ENCODE measurements around the gene UBE3B. TPM values are rescaled to one million over a fixed set of nuclear protein-coding genes. Genes with fewer than 3 reads are reported as not detected.

UBE3B gene
- total and polyA plus RNA-seq, 2 donors (not counting 1 experiment from before 2014, with no cell fraction given) = 27.2 to 52.1 TPM

DNA sequence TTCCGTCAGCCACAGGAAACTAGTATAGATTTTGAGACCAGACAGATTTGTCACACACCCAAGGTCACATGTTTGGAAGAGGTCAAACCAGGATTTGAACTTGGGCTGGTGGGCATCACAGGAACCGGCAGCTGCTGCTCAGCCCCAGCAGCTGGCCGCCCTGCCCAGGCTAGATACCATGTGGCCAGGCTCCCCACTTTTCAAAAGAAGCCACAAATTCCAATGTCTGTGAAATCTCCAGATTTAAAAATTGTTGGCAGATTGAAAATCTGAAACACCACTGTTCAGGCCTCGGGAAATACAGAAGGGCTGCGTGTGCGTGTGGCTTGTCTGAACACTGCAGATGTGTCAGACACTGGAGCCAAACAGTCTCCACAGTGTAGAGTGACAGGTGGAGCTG lies 65.4 kb downstream of the UBE3B start:
- intact Hi-C loops (cut with micrococcal nuclease) = no loop called here
- TF ChIP-seq EZH2 (IDR thresholded peaks at IDR 0.05; ENCODE audit: borderline replicate concordance, insufficient read depth, low read depth, low read length, poor library complexity, severe bottlenecking) = no peak
- TF ChIP-seq, protein P1, sequence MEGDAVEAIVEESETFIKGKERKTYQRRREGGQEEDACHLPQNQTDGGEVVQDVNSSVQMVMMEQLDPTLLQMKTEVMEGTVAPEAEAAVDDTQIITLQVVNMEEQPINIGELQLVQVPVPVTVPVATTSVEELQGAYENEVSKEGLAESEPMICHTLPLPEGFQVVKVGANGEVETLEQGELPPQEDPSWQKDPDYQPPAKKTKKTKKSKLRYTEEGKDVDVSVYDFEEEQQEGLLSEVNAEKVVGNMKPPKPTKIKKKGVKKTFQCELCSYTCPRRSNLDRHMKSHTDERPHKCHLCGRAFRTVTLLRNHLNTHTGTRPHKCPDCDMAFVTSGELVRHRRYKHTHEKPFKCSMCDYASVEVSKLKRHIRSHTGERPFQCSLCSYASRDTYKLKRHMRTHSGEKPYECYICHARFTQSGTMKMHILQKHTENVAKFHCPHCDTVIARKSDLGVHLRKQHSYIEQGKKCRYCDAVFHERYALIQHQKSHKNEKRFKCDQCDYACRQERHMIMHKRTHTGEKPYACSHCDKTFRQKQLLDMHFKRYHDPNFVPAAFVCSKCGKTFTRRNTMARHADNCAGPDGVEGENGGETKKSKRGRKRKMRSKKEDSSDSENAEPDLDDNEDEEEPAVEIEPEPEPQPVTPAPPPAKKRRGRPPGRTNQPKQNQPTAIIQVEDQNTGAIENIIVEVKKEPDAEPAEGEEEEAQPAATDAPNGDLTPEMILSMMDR (IDR thresholded peaks at IDR 0.05) = no peak
- POLR2A ChIA-PET = no interaction called here
- peaks cover 9% of the 10 kb centered on the region for H3K27me3 Mint-ChIP-seq
- Histone ChIP-seq H3K4me1 (ENCODE audit: control insufficient read depth in 2 of 2, insufficient read depth in 2 of 2, low read length in 2 of 2) (no peaks in the 10 kb centered on the region), H3K9ac (ENCODE audit: low read length) (no peak overlapping the region), H3K4me3 (ENCODE audit: control extremely low read depth in 1 of 5, extremely low read depth in 1 of 5, insufficient read depth in 1 of 5, low read depth in 2 of 5, low read length in 4 of 5) (no peak overlapping the region), H4K20me1 (ENCODE audit: control insufficient read depth, insufficient read depth, low read length, poor library complexity, severe bottlenecking) (no peaks in the 10 kb centered on the region), H2AFZ (ENCODE audit: insufficient read depth, low read depth, low read length, poor library complexity, severe bottlenecking) (no peak overlapping the region), H3K9me3 (ENCODE audit: control extremely low read depth in 1 of 3, control insufficient read depth in 2 of 3, insufficient read depth in 1 of 3, low read length in 2 of 3) (no peaks in the 10 kb centered on the region), H3K27ac (ENCODE audit: low read length in 2 of 2) (no peak overlapping the region), H3K36me3 (replicated peaks in 1 of 2; ENCODE audit: control extremely low read depth in 1 of 2, control insufficient read depth in 1 of 2, extremely low read depth in 1 of 2, insufficient read depth in 2 of 2, low read length in 1 of 2) (no peaks in the 10 kb centered on the region), H3K79me2 (ENCODE audit: control insufficient read depth, insufficient read depth, low read length) (no peaks in the 10 kb centered on the region), H3K27me3 (replicated peaks in 1 of 4; ENCODE audit: control extremely low read depth in 1 of 4, control insufficient read depth in 3 of 4, insufficient read depth in 4 of 4, low read length in 3 of 4) (no peaks in the 10 kb centered on the region), H3K4me2 (replicated peaks; ENCODE audit: low read depth, low read length, poor library complexity, severe bottlenecking) (no peak overlapping the region)
- DNase-seq (no peak), ATAC-seq (ENCODE audit: low read depth) (no peak)
- H3K4me1 Mint-ChIP-seq = no peaks in the 10 kb centered on the region
- no peaks in the 10 kb centered on the region for H3K9me3 Mint-ChIP-seq (ENCODE audit: insufficient read depth)
- WGBS (ENCODE audit: insufficient coverage) = 97% methylated on average over 5 of the region's 6 CpGs
- CTCF ChIA-PET = no interaction called here
- no peak overlapping the region for H3K27ac Mint-ChIP-seq
- no peak overlapping the region for H3K4me3 Mint-ChIP-seq

DNA sequence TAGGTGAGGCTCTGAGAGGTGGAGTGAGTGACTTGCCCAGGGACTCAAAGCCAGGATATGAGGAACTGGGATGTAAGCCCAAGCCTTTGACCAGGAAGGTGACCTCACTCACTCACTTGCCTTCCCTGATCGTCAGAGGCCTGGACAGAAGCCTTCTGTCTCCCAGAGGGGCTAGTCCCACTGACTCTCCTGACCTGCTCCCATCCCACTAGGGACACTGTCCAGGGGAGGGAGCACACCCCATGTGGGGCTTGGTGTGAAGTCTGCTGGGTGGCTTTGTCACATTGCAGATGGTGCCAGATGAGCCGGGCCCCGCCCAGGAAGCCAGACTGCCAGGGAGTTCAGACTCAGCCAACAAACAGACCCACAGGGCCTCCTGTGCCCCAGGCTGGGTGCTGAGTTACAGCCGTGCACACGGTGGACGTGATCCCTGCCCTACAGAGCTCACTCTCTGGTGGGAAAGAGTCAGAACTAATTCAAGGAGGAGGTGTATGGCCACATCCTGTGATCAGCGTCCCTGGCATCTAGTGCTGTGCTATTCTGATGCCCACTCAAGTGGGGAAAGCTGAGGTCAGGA lies 67.6 kb downstream of the UBE3B start:
- no peaks in the 10 kb centered on the region for H3K4me1 ChIP-seq (ENCODE audit: control insufficient read depth in 2 of 2, insufficient read depth in 2 of 2, low read length in 2 of 2)
- no peaks in the 10 kb centered on the region for H3K9me3 Mint-ChIP-seq (ENCODE audit: insufficient read depth)
- peaks cover 9% of the 10 kb centered on the region for H3K27me3 Mint-ChIP-seq
- H3K9ac ChIP-seq (ENCODE audit: low read length) = no peak overlapping the region
- POLR2A ChIA-PET = no interaction called here
- H3K27ac Mint-ChIP-seq = no peak overlapping the region
- DNase-seq (no peak), ATAC-seq (ENCODE audit: low read depth) (no peak)
- intact Hi-C loops (cut with micrococcal nuclease) = no loop called here
- H3K4me1 Mint-ChIP-seq = no peaks in the 10 kb centered on the region
- no peaks in the 10 kb centered on the region for H4K20me1 ChIP-seq (ENCODE audit: control insufficient read depth, insufficient read depth, low read length, poor library complexity, severe bottlenecking)
- H3K9me3 ChIP-seq (ENCODE audit: control extremely low read depth in 1 of 3, control insufficient read depth in 2 of 3, insufficient read depth in 1 of 3, low read length in 2 of 3) = no peaks in the 10 kb centered on the region
- H2AFZ ChIP-seq (ENCODE audit: insufficient read depth, low read depth, low read length, poor library complexity, severe bottlenecking) = no peak overlapping the region
- no peak overlapping the region for H3K4me3 Mint-ChIP-seq
- 49% methylated on average over 7 of the region's 7 CpGs for WGBS (ENCODE audit: insufficient coverage)
- H3K27ac ChIP-seq (ENCODE audit: low read length in 2 of 2) = no peak overlapping the region
- no peak for TF ChIP-seq EZH2 (IDR thresholded peaks at IDR 0.05; ENCODE audit: borderline replicate concordance, insufficient read depth, low read depth, low read length, poor library complexity, severe bottlenecking)
- TF ChIP-seq, protein P1 (IDR thresholded peaks at IDR 0.05) = no peak
- H3K36me3 ChIP-seq (replicated peaks in 1 of 2; ENCODE audit: control extremely low read depth in 1 of 2, control insufficient read depth in 1 of 2, extremely low read depth in 1 of 2, insufficient read depth in 2 of 2, low read length in 1 of 2) = no peaks in the 10 kb centered on the region
- no peaks in the 10 kb centered on the region for H3K79me2 ChIP-seq (ENCODE audit: control insufficient read depth, insufficient read depth, low read length)
- H3K4me2 ChIP-seq (replicated peaks; ENCODE audit: low read depth, low read length, poor library complexity, severe bottlenecking) = no peak overlapping the region
- H3K4me3 ChIP-seq (ENCODE audit: control extremely low read depth in 1 of 5, extremely low read depth in 1 of 5, insufficient read depth in 1 of 5, low read depth in 2 of 5, low read length in 4 of 5) = no peak overlapping the region
- CTCF ChIA-PET = no interaction called here
- peaks cover 0 to 9% (median 0%) of the 10 kb centered on the region in 4 experiments for H3K27me3 ChIP-seq (replicated peaks in 1 of 4; ENCODE audit: control extremely low read depth in 1 of 4, control insufficient read depth in 3 of 4, insufficient read depth in 4 of 4, low read length in 3 of 4)

Data from B cell (primary cell).